ENCODE data around the gene TSPAN32.

DNA sequence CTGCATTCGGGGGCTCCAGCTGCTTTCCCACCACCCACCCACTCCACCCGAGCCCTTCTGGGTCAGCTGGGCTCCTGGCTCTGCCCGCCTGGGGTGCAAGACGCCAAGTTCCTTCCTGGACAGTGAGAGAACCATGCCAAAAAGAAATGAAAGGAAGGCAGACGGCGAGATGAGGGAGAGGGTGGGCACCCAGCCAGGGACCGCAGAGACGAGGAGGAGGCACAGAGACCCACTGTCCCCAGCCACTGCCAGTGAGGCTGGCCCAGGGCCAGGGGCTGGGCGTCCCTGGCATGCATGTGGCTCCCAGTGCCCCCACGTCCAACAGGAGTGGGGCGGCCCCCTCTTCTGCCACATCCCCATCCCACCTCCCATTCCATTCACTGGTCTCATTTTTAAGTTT is 64.5 kb downstream of the TSPAN32 start:
- TF ChIP-seq, protein P1, sequence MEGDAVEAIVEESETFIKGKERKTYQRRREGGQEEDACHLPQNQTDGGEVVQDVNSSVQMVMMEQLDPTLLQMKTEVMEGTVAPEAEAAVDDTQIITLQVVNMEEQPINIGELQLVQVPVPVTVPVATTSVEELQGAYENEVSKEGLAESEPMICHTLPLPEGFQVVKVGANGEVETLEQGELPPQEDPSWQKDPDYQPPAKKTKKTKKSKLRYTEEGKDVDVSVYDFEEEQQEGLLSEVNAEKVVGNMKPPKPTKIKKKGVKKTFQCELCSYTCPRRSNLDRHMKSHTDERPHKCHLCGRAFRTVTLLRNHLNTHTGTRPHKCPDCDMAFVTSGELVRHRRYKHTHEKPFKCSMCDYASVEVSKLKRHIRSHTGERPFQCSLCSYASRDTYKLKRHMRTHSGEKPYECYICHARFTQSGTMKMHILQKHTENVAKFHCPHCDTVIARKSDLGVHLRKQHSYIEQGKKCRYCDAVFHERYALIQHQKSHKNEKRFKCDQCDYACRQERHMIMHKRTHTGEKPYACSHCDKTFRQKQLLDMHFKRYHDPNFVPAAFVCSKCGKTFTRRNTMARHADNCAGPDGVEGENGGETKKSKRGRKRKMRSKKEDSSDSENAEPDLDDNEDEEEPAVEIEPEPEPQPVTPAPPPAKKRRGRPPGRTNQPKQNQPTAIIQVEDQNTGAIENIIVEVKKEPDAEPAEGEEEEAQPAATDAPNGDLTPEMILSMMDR (IDR thresholded peaks at IDR 0.05 in 8 of 11, conservative IDR thresholded peaks at IDR 0.05 in 3 of 11), result no peak
- peak in 1 of 3 donors; percentile 22 for TF ChIP-seq POLR2AphosphoS5 (IDR thresholded peaks at IDR 0.05)
